ENCODE results near the gene WNT5A. TPM values are rescaled to one million over a fixed set of nuclear protein-coding genes. Genes with fewer than 3 reads are reported as not detected.

WNT5A gene
- total RNA-seq, 1 experiment from 2014 or later: 55.8 TPM

DNA sequence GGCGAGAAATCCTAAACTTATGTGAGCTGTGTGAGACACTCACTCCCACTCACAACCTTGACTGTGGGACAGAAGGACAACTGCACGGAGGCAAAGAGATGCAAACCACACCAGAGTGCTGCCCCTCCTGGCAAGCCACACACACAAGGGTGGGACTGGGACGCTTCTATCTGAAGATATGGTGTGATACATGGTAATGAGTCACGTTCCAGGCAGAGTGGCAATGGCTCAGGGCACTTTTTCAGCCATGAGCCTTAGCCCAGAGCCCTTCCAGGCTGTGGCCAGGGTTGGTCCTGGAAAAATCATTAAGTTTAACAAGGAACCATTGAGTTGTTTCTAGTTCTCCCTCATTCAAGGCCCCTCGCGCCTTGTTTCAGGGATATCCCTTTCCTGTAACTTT is 56.1 kb downstream of the WNT5A start:
- H3K79me2 ChIP-seq (ENCODE audit: low read length): no peaks in the 10 kb centered on the region
- H2AFZ ChIP-seq (ENCODE audit: low read length): no peak overlapping the region
- no peak overlapping the region for H3K4me3 ChIP-seq (ENCODE audit: low read length)
- no peaks in the 10 kb centered on the region for H3K27me3 ChIP-seq (ENCODE audit: low read length)
- no peak overlapping the region for H3K27ac ChIP-seq (ENCODE audit: low read length)
- H3K4me1 ChIP-seq (ENCODE audit: low read length): peaks cover 6% of the 10 kb centered on the region; the same call in 1 of the 2 replicates
- no peak for DNase-seq
- H3K36me3 ChIP-seq (ENCODE audit: insufficient read depth, low read length): no peaks in the 10 kb centered on the region
- no peaks in the 10 kb centered on the region for H3K9me3 ChIP-seq (ENCODE audit: low read length)
- H3K9ac ChIP-seq (ENCODE audit: low read length): no peak overlapping the region
- no peaks in the 10 kb centered on the region for H4K20me1 ChIP-seq (ENCODE audit: insufficient read depth, low read depth, low read length)
- H3K9me2 ChIP-seq (replicated peaks; ENCODE audit: insufficient read depth, low read length): no peaks in the 10 kb centered on the region
- H3K4me2 ChIP-seq (ENCODE audit: low read depth, low read length, poor library complexity, severe bottlenecking): no peak overlapping the region

DNA sequence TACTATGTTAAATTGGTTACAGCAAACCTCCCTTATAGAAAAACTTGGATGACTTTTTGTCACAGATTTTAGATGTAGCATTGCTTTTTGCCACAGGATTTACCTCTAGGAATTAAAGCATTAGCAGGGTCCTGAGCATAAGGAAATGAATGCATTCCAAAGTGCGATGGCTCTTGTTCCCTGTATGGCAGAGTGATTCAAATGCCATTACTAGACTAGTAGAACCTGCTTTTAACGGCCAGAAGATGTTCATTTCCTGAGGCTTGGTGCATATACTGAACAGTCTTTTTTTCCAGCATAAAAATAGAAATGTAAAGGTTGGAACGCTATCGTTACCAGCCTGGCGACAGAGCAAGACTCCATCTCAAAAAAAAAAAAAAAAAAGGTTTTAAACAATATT is 59.4 kb downstream of the WNT5A start:
- Histone ChIP-seq H3K27ac (ENCODE audit: low read length) (no peak overlapping the region), H3K4me3 (ENCODE audit: low read length) (no peak overlapping the region), H3K4me2 (ENCODE audit: low read depth, low read length, poor library complexity, severe bottlenecking) (no peak overlapping the region), H3K79me2 (ENCODE audit: low read length) (no peaks in the 10 kb centered on the region), H3K9ac (ENCODE audit: low read length) (no peak overlapping the region), H3K36me3 (ENCODE audit: insufficient read depth, low read length) (no peaks in the 10 kb centered on the region), H2AFZ (ENCODE audit: low read length) (no peak overlapping the region), H3K9me3 (ENCODE audit: low read length) (no peaks in the 10 kb centered on the region), H4K20me1 (ENCODE audit: insufficient read depth, low read depth, low read length) (no peaks in the 10 kb centered on the region), H3K27me3 (ENCODE audit: low read length) (no peaks in the 10 kb centered on the region), H3K9me2 (replicated peaks; ENCODE audit: insufficient read depth, low read length) (no peaks in the 10 kb centered on the region), H3K4me1 (ENCODE audit: low read length) (peaks cover 3% of the 10 kb centered on the region; the same call in 1 of the 2 replicates)
- DNase-seq: no peak

DNA sequence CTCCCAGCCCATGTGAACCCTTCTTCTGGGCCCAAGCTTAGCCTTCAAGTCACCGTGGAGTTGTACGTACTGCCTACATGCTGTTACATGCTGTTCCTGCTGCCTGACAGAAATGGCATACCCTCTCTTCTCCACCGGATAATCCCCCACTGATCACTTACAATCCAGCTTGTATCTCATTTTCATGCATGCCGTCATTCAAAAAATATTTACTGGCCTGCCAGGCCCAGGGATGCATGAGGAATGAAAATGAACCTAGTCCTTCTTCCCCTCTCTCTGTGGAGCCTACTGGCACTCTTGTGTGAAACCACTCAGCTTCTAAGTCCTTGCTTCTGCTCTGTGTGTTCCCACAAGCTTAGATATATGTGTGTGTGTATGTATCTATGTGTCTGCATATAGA is 60.6 kb downstream of the WNT5A start:
- Histone ChIP-seq H3K4me3 (ENCODE audit: low read length) (no peak overlapping the region), H3K9ac (ENCODE audit: low read length) (no peak overlapping the region), H3K9me3 (ENCODE audit: low read length) (no peaks in the 10 kb centered on the region), H3K36me3 (ENCODE audit: insufficient read depth, low read length) (no peaks in the 10 kb centered on the region), H2AFZ (ENCODE audit: low read length) (no peak overlapping the region), H4K20me1 (ENCODE audit: insufficient read depth, low read depth, low read length) (no peaks in the 10 kb centered on the region), H3K4me1 (ENCODE audit: low read length) (peaks cover 3% of the 10 kb centered on the region; the same call in 1 of the 2 replicates), H3K9me2 (replicated peaks; ENCODE audit: insufficient read depth, low read length) (no peaks in the 10 kb centered on the region), H3K79me2 (ENCODE audit: low read length) (no peaks in the 10 kb centered on the region), H3K27me3 (ENCODE audit: low read length) (no peaks in the 10 kb centered on the region), H3K4me2 (ENCODE audit: low read depth, low read length, poor library complexity, severe bottlenecking) (no peak overlapping the region), H3K27ac (ENCODE audit: low read length) (no peak overlapping the region)
- no peak for DNase-seq

DNA sequence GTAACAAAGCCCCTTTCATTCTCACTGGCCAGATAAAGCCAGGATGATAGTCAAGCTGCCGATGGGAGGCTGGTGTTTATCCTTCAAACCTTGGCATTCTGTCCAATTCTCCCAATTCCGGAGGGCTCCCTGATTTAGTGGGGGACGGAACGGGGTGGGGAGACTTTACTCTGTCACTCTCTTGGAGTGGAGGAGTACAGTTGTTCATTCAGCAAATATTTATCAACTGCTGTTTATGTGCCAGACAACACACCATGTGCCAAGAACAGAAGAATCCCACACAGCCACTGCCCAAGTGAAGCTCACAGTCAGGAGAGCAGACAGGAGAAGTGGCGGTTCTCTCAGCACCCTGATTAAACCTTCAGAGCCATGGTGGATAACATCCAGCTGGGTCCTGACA is 63.3 kb downstream of the WNT5A start:
- no peaks in the 10 kb centered on the region for H3K4me1 ChIP-seq (ENCODE audit: low read length)

DNA sequence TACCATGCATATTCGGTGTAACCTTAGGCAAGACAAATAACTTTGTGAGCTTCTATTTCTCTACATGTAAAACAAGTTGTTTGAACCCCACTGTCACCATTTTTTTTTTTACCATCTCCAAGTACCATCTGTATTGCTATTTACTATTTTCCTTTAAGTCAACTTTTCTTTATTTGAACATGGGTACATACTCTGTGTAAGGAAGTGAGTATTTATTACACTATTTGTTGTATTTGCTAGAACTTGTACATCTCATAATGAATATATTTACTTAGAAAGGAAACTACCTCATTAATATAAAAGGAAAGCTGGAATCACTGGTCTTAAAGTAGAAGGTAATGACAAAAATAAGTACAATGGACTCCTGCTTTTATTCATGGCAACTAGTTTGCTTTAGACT is 69.9 kb downstream of the WNT5A start:
- Histone ChIP-seq H3K79me2 (ENCODE audit: low read length) (no peaks in the 10 kb centered on the region), H3K27ac (ENCODE audit: low read length) (no peak overlapping the region), H3K9me2 (replicated peaks; ENCODE audit: insufficient read depth, low read length) (no peaks in the 10 kb centered on the region), H2AFZ (ENCODE audit: low read length) (no peak overlapping the region), H3K9me3 (ENCODE audit: low read length) (no peaks in the 10 kb centered on the region), H3K4me2 (ENCODE audit: low read depth, low read length, poor library complexity, severe bottlenecking) (no peak overlapping the region), H3K27me3 (ENCODE audit: low read length) (no peaks in the 10 kb centered on the region), H3K36me3 (ENCODE audit: insufficient read depth, low read length) (no peaks in the 10 kb centered on the region), H3K4me3 (ENCODE audit: low read length) (no peak overlapping the region), H4K20me1 (ENCODE audit: insufficient read depth, low read depth, low read length) (no peaks in the 10 kb centered on the region), H3K4me1 (ENCODE audit: low read length) (no peaks in the 10 kb centered on the region), H3K9ac (ENCODE audit: low read length) (no peak overlapping the region)
- no peak for DNase-seq

More for the DNA sequence above, 63.3 kb downstream of the WNT5A start:
- H3K9me3 ChIP-seq (ENCODE audit: low read length): no peaks in the 10 kb centered on the region
- no peaks in the 10 kb centered on the region for H3K36me3 ChIP-seq (ENCODE audit: insufficient read depth, low read length)
- no peak for DNase-seq
- no peak overlapping the region for H3K27ac ChIP-seq (ENCODE audit: low read length)
- H3K4me2 ChIP-seq (ENCODE audit: low read depth, low read length, poor library complexity, severe bottlenecking): no peak overlapping the region
- H3K79me2 ChIP-seq (ENCODE audit: low read length): no peaks in the 10 kb centered on the region
- no peak overlapping the region for H3K4me3 ChIP-seq (ENCODE audit: low read length)
- H3K9ac ChIP-seq (ENCODE audit: low read length): no peak overlapping the region
- H2AFZ ChIP-seq (ENCODE audit: low read length): no peak overlapping the region
- no peaks in the 10 kb centered on the region for H4K20me1 ChIP-seq (ENCODE audit: insufficient read depth, low read depth, low read length)
- H3K9me2 ChIP-seq (replicated peaks; ENCODE audit: insufficient read depth, low read length): no peaks in the 10 kb centered on the region
- no peaks in the 10 kb centered on the region for H3K27me3 ChIP-seq (ENCODE audit: low read length)

DNA sequence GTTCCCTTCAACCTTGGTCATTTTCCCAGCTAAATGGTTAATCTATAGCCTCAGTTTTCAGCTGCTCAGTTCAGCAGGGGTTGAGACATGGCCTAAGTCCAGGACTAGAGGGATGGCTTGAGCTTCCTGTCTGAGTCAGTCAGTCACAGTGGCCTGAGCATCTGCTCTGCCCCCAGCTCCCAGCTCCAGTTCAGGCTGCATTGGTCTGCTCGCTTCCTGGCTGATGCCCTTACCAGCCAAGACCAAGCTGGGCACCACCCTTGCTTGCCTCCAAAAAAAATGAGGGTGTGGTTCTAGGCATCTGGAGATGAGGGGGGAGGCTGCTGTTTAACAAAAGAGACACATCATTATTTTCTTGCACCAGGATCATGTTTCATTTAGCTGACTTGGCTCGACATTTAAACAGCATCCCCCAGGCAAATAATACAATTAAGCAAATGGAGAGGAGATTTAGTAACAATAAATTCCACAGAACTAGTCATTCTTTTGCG is 70.7 kb downstream of the WNT5A start:
- Histone ChIP-seq H3K9me2 (replicated peaks; ENCODE audit: insufficient read depth, low read length) (no peaks in the 10 kb centered on the region), H3K79me2 (ENCODE audit: low read length) (no peaks in the 10 kb centered on the region), H2AFZ (ENCODE audit: low read length) (no peak overlapping the region), H3K36me3 (ENCODE audit: insufficient read depth, low read length) (no peaks in the 10 kb centered on the region), H3K4me2 (ENCODE audit: low read depth, low read length, poor library complexity, severe bottlenecking) (no peak overlapping the region), H3K4me3 (ENCODE audit: low read length) (no peak overlapping the region), H3K9ac (ENCODE audit: low read length) (no peak overlapping the region), H3K4me1 (ENCODE audit: low read length) (no peaks in the 10 kb centered on the region), H3K9me3 (ENCODE audit: low read length) (no peaks in the 10 kb centered on the region), H3K27ac (ENCODE audit: low read length) (no peak overlapping the region), H3K27me3 (ENCODE audit: low read length) (no peaks in the 10 kb centered on the region), H4K20me1 (ENCODE audit: insufficient read depth, low read depth, low read length) (no peaks in the 10 kb centered on the region)
- no peak for DNase-seq
